Activated CD8-positive, alpha-beta T cell treated with anti-CD3 and anti-CD28 coated beads for 36 hours (primary cell): ENCODE results near the gene MTA1. TPM values are rescaled to one million over a fixed set of nuclear protein-coding genes. Genes with fewer than 3 reads are reported as not detected.

Experiments
- ATAC-seq: fragments of 200-7000 bp; cut with Tn5 transposase; one replicate; pipeline ENCODE4 v1.10.0; 2021; ENCODE audit warnings: mild to moderate bottlenecking, moderate library complexity
- CTCF ChIA-PET: fragments of 350-600 bp; sonication (Branson Sonifier 250); formaldehyde crosslinking; loops from one replicate; lab custom pipeline; 2021; ENCODE audit warnings: antibody characterized with exemption; lab: Charles Lee
- POLR2A ChIA-PET: fragments of 350-600 bp; sonication (Branson Sonifier 250); formaldehyde crosslinking; loops from one replicate; lab custom pipeline; 2021; ENCODE audit warnings: antibody characterized with exemption; lab: Charles Lee
- DNase-seq: peaks from one replicate; pipeline ENCODE4 v3.0.0-alpha.2; 2020
- H3K27ac Mint-ChIP-seq: one replicate; pipeline ENCODE4 v1.8.0; 2021; ENCODE audit warnings: mild to moderate bottlenecking, mixed read lengths
- H3K27me3 Mint-ChIP-seq: one replicate; pipeline ENCODE4 v1.8.0; 2021; ENCODE audit warnings: mixed read lengths
- H3K36me3 Mint-ChIP-seq: one replicate; pipeline ENCODE4 v1.8.0; 2021; ENCODE audit warnings: low read depth, mixed read lengths
- H3K4me1 Mint-ChIP-seq: one replicate; pipeline ENCODE4 v1.8.0; 2021; ENCODE audit warnings: low read depth, mixed read lengths
- H3K4me3 Mint-ChIP-seq: one replicate; pipeline ENCODE4 v1.8.0; 2021; ENCODE audit warnings: mild to moderate bottlenecking, moderate library complexity, mixed read lengths
- H3K9me3 Mint-ChIP-seq: one replicate; pipeline ENCODE4 v1.8.0; 2021; ENCODE audit warnings: mixed read lengths
- intact Hi-C: fragments of 100-400 bp; cut with micrococcal nuclease; formaldehyde crosslinking; loops from one replicate; pipeline ENCODE4 v1.10.0; 2022
- total RNA-seq, 2 experiments: library from RNA; stranded (reverse); gene quantifications; one replicate each; pipeline ENCODE4 v1.2.3, GENCODE V29; 2021
- TF ChIP-seq, protein P1 (sequence below): fragments of 200-600 bp; IDR thresholded peaks from one replicate; pipeline ENCODE4 v1.8.0; 2022; ENCODE audit warnings: antibody characterized with exemption, mild to moderate bottlenecking

MTA1 gene
- total RNA-seq, 2 experiments from 2014 or later, result 133 to 140 TPM

DNA sequence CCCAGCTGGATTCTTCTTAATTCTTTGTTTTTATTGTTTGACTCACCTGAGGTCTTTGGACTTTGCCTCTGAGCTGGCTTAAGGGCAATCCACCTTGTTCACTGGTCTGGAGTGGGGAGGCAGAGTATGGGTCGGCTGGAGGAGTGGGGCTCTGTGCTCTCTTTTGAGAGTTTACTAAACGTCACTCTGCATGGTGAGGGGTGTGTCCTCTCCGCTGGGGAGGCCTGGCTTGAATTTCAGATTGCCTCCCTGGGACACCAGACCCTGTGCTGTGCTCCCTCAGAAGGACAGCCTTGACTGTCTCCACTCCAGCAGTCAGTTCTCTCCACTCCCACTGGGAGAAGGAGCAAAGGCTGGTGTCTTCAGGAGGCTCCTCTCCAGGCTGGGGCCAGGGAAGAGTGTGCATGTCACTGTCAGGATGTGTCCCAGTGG, 1.9 kb upstream of the MTA1 start:
- ChIA-PET CTCF (interaction anchor here (1.4 kb wide), 1 partner anchor 72 kb away, joined by 4 read pairs; no protein-coding TSS in a partner anchor), POLR2A (interaction anchor here (0.6 to 1.5 kb wide), 3 partner anchors 11 to 103 kb away, joined by 3 to 4 read pairs (median 3); partner anchors contain the start of gene PACS2)
- intact Hi-C loops, result no loop called here
- peaks cover 11% of the 10 kb centered on the region for H3K27me3 Mint-ChIP-seq
- TF ChIP-seq, protein P1, sequence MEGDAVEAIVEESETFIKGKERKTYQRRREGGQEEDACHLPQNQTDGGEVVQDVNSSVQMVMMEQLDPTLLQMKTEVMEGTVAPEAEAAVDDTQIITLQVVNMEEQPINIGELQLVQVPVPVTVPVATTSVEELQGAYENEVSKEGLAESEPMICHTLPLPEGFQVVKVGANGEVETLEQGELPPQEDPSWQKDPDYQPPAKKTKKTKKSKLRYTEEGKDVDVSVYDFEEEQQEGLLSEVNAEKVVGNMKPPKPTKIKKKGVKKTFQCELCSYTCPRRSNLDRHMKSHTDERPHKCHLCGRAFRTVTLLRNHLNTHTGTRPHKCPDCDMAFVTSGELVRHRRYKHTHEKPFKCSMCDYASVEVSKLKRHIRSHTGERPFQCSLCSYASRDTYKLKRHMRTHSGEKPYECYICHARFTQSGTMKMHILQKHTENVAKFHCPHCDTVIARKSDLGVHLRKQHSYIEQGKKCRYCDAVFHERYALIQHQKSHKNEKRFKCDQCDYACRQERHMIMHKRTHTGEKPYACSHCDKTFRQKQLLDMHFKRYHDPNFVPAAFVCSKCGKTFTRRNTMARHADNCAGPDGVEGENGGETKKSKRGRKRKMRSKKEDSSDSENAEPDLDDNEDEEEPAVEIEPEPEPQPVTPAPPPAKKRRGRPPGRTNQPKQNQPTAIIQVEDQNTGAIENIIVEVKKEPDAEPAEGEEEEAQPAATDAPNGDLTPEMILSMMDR, result no peak
- no peak overlapping the region for H3K4me3 Mint-ChIP-seq
- no peak for DNase-seq
- peaks cover 15% of the 10 kb centered on the region for H3K36me3 Mint-ChIP-seq
- H3K27ac Mint-ChIP-seq, result no peak overlapping the region
- peaks cover 25% of the 10 kb centered on the region for H3K4me1 Mint-ChIP-seq
- no peak for ATAC-seq
- H3K9me3 Mint-ChIP-seq, result no peaks in the 10 kb centered on the region

DNA sequence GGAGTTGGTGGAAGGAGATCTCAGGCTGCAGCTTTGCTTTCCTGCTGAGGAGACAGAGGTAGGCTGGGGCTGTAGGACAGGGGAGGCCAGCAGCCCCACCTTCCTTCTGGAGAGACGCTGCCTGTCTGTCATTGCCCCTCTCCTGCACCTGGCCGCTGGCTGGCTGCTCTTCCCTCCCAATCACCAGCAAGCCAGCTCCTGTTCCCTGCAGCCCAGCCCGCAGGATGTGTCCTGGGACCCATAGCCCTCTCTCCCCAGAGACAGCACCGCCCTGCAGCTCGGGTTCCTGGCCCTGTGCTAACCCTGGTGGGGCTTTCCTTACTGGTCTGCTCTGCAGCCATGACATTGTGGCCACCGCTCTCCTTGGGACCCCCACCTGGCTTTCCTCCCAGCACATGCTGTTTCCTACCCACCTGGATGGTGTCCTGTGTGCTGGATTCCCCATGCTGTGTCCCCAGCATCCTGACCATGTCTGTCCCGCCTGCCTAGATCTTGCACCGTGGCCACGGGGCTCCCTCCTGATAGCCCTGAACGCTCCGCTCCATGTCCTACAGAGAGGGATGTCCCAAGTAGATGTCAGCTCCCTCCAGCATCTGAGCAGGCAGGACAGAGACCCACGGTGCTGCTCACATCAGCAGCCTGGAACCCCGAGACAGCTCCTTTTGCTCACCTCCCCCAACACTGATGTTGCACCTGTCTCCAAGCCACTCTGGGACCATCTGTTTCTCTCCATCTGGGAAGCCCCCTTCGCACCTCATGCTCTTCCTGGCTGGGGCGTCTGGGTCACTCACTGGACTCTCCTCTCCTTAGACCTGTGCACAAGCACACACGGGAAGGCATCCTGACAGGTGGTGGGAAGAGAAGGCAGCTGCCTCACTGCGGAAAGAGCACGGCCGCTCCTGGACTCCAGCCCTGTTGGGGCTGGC, 1.1 kb upstream of the MTA1 start:
- no peak overlapping the region for H3K27ac Mint-ChIP-seq
- TF ChIP-seq, protein P1, result no peak
- intact Hi-C loops, result no loop called here
- H3K36me3 Mint-ChIP-seq, result peaks cover 19% of the 10 kb centered on the region
- H3K9me3 Mint-ChIP-seq, result no peaks in the 10 kb centered on the region
- ATAC-seq (no peak), DNase-seq (no peak)
- peaks cover 24% of the 10 kb centered on the region for H3K4me1 Mint-ChIP-seq
- peak overlapping the region; percentile 73 for H3K4me3 Mint-ChIP-seq
- ChIA-PET CTCF (interaction anchor here (0.7 to 1.4 kb wide), 3 partner anchors 48 to 71 kb away, joined by 3 to 4 read pairs (median 4); no protein-coding TSS in a partner anchor), POLR2A (interaction anchor here (0.6 to 1.5 kb wide), 3 partner anchors 12 to 104 kb away, joined by 3 to 4 read pairs (median 3); partner anchors contain the start of gene PACS2)
- H3K27me3 Mint-ChIP-seq, result peaks cover 3% of the 10 kb centered on the region

DNA sequence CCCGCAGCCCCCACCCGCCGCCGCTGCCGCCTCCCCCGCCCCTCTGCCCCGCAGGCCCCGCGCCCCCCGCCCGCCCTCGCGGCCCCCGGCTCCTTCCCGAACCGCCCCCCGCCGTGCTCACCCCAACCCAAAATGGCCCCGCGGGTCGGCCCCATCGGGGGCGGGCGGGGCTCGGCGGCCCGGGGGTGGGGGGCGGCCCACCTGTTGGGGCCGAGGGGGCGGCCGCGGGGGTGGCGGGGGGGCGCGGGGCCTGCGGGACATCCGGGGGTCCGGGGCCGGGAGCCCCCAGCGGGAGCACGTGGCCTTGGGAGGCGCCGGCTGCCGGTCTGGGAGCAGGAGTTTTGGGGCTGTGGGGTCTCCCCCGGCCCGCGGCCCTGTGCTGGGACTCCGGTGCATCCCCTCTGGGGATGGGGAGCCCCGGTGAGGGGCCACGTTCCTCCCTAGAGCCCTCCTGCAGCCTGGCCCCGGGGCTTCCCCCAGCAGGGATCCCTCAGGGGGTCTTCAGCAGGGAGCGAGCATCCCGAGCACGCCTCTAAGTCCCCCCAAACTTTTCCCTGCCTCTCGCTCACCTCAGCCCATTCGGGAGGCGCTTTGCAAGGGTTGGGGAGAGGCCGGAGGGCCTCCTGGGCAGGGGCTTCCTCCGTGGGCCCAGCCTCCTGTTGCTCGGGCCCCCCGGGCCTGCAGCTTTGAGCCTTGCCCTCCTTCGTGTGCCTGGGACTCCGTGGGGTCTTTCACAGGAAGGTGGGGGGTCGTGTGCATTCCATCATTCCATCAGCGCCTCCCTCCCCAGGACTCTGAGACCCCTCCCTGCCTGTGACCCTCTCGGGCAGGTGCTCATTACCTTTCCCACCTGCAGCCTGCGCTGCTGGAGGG, 710 bp downstream of the MTA1 start:
- Mint-ChIP-seq H3K27me3 (no peaks in the 10 kb centered on the region), H3K9me3 (no peaks in the 10 kb centered on the region)
- CTCF ChIA-PET, result no interaction called here

DNA sequence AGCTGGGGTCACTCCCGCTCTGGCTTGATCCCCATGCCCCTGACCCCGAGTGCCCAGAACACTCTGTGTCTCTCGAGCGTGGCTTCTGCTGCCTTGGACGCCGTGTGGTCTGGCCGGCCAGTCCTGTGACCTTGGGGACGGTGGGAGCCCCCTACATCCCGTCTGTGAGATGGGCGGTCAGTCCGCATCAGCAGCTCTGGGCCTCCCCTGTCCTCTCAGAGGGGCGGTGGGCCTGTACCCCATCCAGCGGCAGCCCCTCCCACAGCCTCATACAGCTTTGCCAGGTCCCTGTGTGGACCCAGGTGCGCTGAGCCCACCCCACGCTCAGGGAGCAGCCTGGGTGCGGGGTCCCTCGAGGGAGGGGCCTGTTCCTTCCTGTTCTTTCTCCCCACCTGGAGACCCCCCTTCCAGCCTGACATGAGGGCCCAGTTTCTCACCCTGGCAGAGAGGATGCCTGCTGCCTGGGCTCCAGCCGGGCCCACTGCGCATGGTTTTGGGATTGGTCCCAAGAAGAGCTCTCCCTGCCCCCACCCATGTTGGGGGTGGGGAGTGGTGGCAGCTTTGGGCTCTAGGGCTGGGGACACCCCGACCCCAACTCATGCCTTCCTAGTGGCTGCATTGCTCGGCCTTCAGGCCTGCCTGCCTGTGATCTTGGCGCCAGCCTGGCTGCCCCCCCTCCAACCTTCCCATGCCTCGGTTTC, 1.5 kb downstream of the MTA1 start:
- TF ChIP-seq, protein P1, result no peak
- Mint-ChIP-seq H3K27ac (peak overlapping the region; percentile 92), H3K4me1 (peaks cover 18% of the 10 kb centered on the region), H3K4me3 (peak overlapping the region; percentile 87), H3K36me3 (peaks cover 32% of the 10 kb centered on the region), H3K27me3 (no peaks in the 10 kb centered on the region), H3K9me3 (no peaks in the 10 kb centered on the region)
- CTCF ChIA-PET, result interaction anchor here (0.9 to 1.6 kb wide), 2 partner anchors 10 to 50 kb away, joined by 3 to 5 read pairs; no protein-coding TSS in a partner anchor
- ATAC-seq (no peak), DNase-seq (no peak)
- intact Hi-C loops, result no loop called here
- POLR2A ChIA-PET, result interaction anchor here (0.6 to 1.6 kb wide), 7 partner anchors 12 to 60 kb away, joined by 3 to 7 read pairs (median 4); partner anchors contain the start of gene TEX22

More for the DNA sequence above, 710 bp downstream of the MTA1 start:
- Mint-ChIP-seq H3K4me1 (peaks cover 22% of the 10 kb centered on the region), H3K27ac (peak overlapping the region; percentile 92), H3K4me3 (peak overlapping the region; percentile 87), H3K36me3 (peaks cover 26% of the 10 kb centered on the region)
- ATAC-seq (peak; percentile 15), DNase-seq (peak; percentile 9)
- TF ChIP-seq, protein P1, result no peak
- POLR2A ChIA-PET, result interaction anchor here (0.6 to 1.5 kb wide), 6 partner anchors 12 to 61 kb away, joined by 3 to 7 read pairs (median 4); partner anchors contain the start of gene TEX22
- intact Hi-C loops, result no loop called here
